PFSK-1 (cell line): Measurements from ENCODE around the gene DBF4B.

ENCODE experiments used
- POLR2AphosphoS5 ChIP-seq: IDR thresholded peaks from 2 replicates; pipeline ENCODE4 v1.6.1; 2012; ENCODE audit warnings: low read depth, mild to moderate bottlenecking, control low read depth, low read length, moderate library complexity
- SIN3A ChIP-seq: IDR thresholded peaks from 2 replicates; pipeline ENCODE4 v1.6.1; 2012; ENCODE audit warnings: mild to moderate bottlenecking, low read length, moderate library complexity, borderline replicate concordance; ENCODE audit not compliant: insufficient read depth

DNA sequence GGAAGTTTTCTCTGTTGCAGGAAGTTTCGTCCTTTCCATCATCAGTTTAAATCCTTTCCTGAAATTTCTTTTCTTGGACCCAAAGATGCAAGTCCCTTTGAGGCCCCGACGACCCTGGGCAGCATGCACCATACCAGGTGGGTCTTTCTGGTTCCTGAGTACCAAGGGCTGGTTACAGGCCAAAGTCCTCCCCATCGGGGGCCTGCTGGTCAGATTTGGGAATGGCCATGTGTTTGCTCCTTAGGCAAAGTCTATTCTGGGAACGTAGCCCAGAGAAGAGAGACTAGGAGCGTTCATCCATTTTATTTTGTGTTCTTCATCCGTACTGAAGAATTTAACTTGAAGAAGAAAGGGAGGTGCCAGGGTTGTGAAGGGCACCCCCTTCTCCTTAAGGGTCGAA is 32.9 kb downstream of the DBF4B start:
- TF ChIP-seq POLR2AphosphoS5 (no peak), SIN3A (no peak)
